ENCODE results near the gene LPIN1. TPM values are rescaled to one million over a fixed set of nuclear protein-coding genes. Genes with fewer than 3 reads are reported as not detected.

Gene LPIN1
- total RNA-seq, 2 experiments from 2014 or later = 41.1 to 48.0 TPM

- H3K36me3 Mint-ChIP-seq = no peaks in the 10 kb centered on the region
- DNase-seq = no peak
- H3K4me1 Mint-ChIP-seq (ENCODE audit: low read depth) = no peaks in the 10 kb centered on the region
- CTCF ChIA-PET = interaction anchor here (0.5 to 3.7 kb wide), 5 partner anchors 13 to 111 kb away, joined by 3 to 15 read pairs (median 8); no protein-coding TSS in a partner anchor
- intact Hi-C loops (cut with micrococcal nuclease) = no loop called here
- H3K27me3 Mint-ChIP-seq = no peaks in the 10 kb centered on the region
- no peak overlapping the region for H3K27ac Mint-ChIP-seq
- H3K9me3 Mint-ChIP-seq = no peaks in the 10 kb centered on the region
- H3K4me3 Mint-ChIP-seq = no peak overlapping the region
- POLR2A ChIA-PET = interaction anchor here (1.2 kb wide), 1 partner anchor 18 kb away, joined by 3 read pairs; no protein-coding TSS in a partner anchor
Measured at GRCh38 chr2:11705711-11706110, 40.7 kb upstream of the LPIN1 start.

- H3K9me3 Mint-ChIP-seq = no peaks in the 10 kb centered on the region
- ChIA-PET CTCF (interaction anchor here (2.3 to 3.7 kb wide), 2 partner anchors 20 to 77 kb away, joined by 8 to 13 read pairs; no protein-coding TSS in a partner anchor), POLR2A (no interaction called here)
- intact Hi-C loops (cut with micrococcal nuclease) = no loop called here
- no peaks in the 10 kb centered on the region for H3K36me3 Mint-ChIP-seq
- H3K4me1 Mint-ChIP-seq (ENCODE audit: low read depth) = no peaks in the 10 kb centered on the region
- no peak for DNase-seq
- no peak overlapping the region for H3K4me3 Mint-ChIP-seq
- no peak overlapping the region for H3K27ac Mint-ChIP-seq
- H3K27me3 Mint-ChIP-seq = no peaks in the 10 kb centered on the region
Measured at GRCh38 chr2:11708106-11708505, 38.3 kb upstream of the LPIN1 start.

GRCh38 chr2:11709293-11709692 lies 37.1 kb upstream of the LPIN1 start:
- ChIA-PET CTCF (interaction anchor here (3.7 kb wide), 1 partner anchor 75 kb away, joined by 13 read pairs; no protein-coding TSS in a partner anchor), POLR2A (no interaction called here)
- Mint-ChIP-seq H3K27me3 (no peaks in the 10 kb centered on the region), H3K4me1 (ENCODE audit: low read depth) (no peaks in the 10 kb centered on the region), H3K36me3 (no peaks in the 10 kb centered on the region), H3K27ac (no peak overlapping the region), H3K4me3 (no peak overlapping the region), H3K9me3 (no peaks in the 10 kb centered on the region)
- intact Hi-C loops (cut with micrococcal nuclease) = no loop called here
- DNase-seq = no peak

- intact Hi-C loops (cut with micrococcal nuclease) = no loop called here
- CTCF ChIA-PET = no interaction called here
- DNase-seq = no peak
- Mint-ChIP-seq H3K4me1 (ENCODE audit: low read depth) (no peaks in the 10 kb centered on the region), H3K27ac (no peak overlapping the region), H3K27me3 (no peaks in the 10 kb centered on the region), H3K4me3 (no peak overlapping the region), H3K36me3 (no peaks in the 10 kb centered on the region), H3K9me3 (no peaks in the 10 kb centered on the region)
- POLR2A ChIA-PET = no interaction called here
Measured at GRCh38 chr2:11710210-11710609, 36.2 kb upstream of the LPIN1 start.

GRCh38 chr2:11710632-11711353 lies 35.6 kb upstream of the LPIN1 start:
- CTCF ChIA-PET = no interaction called here
- POLR2A ChIA-PET = no interaction called here
- Mint-ChIP-seq H3K4me1 (ENCODE audit: low read depth) (no peaks in the 10 kb centered on the region), H3K36me3 (no peaks in the 10 kb centered on the region), H3K9me3 (no peaks in the 10 kb centered on the region), H3K4me3 (no peak overlapping the region), H3K27ac (no peak overlapping the region), H3K27me3 (no peaks in the 10 kb centered on the region)
- intact Hi-C loops (cut with micrococcal nuclease) = no loop called here
- no peak for DNase-seq

GRCh38 chr2:11711354-11711716 lies 35.1 kb upstream of the LPIN1 start:
- no peak for DNase-seq
- H3K4me3 Mint-ChIP-seq = no peak overlapping the region
- H3K27me3 Mint-ChIP-seq = peaks cover under 1% of the 10 kb centered on the region
- POLR2A ChIA-PET = no interaction called here
- CTCF ChIA-PET = no interaction called here
- H3K9me3 Mint-ChIP-seq = no peaks in the 10 kb centered on the region
- intact Hi-C loops (cut with micrococcal nuclease) = no loop called here
- no peak overlapping the region for H3K27ac Mint-ChIP-seq
- H3K36me3 Mint-ChIP-seq = no peaks in the 10 kb centered on the region
- no peaks in the 10 kb centered on the region for H3K4me1 Mint-ChIP-seq (ENCODE audit: low read depth)

GRCh38 chr2:11711751-11712150 lies 34.7 kb upstream of the LPIN1 start:
- no peak for DNase-seq
- Mint-ChIP-seq H3K9me3 (no peaks in the 10 kb centered on the region), H3K27ac (no peak overlapping the region), H3K4me3 (no peak overlapping the region), H3K27me3 (peaks cover 3% of the 10 kb centered on the region), H3K36me3 (no peaks in the 10 kb centered on the region), H3K4me1 (ENCODE audit: low read depth) (no peaks in the 10 kb centered on the region)
- intact Hi-C loops (cut with micrococcal nuclease) = no loop called here
- CTCF ChIA-PET = no interaction called here
- POLR2A ChIA-PET = no interaction called here

- Mint-ChIP-seq H3K27ac (no peak overlapping the region), H3K36me3 (no peaks in the 10 kb centered on the region), H3K27me3 (peaks cover 9% of the 10 kb centered on the region), H3K4me3 (no peak overlapping the region), H3K9me3 (no peaks in the 10 kb centered on the region), H3K4me1 (ENCODE audit: low read depth) (no peaks in the 10 kb centered on the region)
- no peak for DNase-seq
- intact Hi-C loops (cut with micrococcal nuclease) = no loop called here
- CTCF ChIA-PET = no interaction called here
- POLR2A ChIA-PET = no interaction called here
Measured at GRCh38 chr2:11712866-11713265, 33.6 kb upstream of the LPIN1 start.

- H3K9me3 Mint-ChIP-seq = no peaks in the 10 kb centered on the region
- ChIA-PET POLR2A (no interaction called here), CTCF (no interaction called here)
- no peak overlapping the region for H3K4me3 Mint-ChIP-seq
- DNase-seq = no peak
- intact Hi-C loops (cut with micrococcal nuclease) = no loop called here
- no peaks in the 10 kb centered on the region for H3K4me1 Mint-ChIP-seq (ENCODE audit: low read depth)
- no peak overlapping the region for H3K27ac Mint-ChIP-seq
- peaks cover 10% of the 10 kb centered on the region for H3K27me3 Mint-ChIP-seq
- H3K36me3 Mint-ChIP-seq = no peaks in the 10 kb centered on the region
Measured at GRCh38 chr2:11713815-11714214, 32.6 kb upstream of the LPIN1 start.

- H3K36me3 Mint-ChIP-seq = no peaks in the 10 kb centered on the region
- DNase-seq = no peak
- no peak overlapping the region for H3K27ac Mint-ChIP-seq
- no peak overlapping the region for H3K4me3 Mint-ChIP-seq
- no peaks in the 10 kb centered on the region for H3K9me3 Mint-ChIP-seq
- no peaks in the 10 kb centered on the region for H3K4me1 Mint-ChIP-seq (ENCODE audit: low read depth)
- intact Hi-C loops (cut with micrococcal nuclease) = no loop called here
- H3K27me3 Mint-ChIP-seq = peaks cover 19% of the 10 kb centered on the region
- ChIA-PET CTCF (interaction anchor here (0.6 kb wide), 1 partner anchor 23 kb away, joined by 4 read pairs; no protein-coding TSS in a partner anchor), POLR2A (no interaction called here)
Measured at GRCh38 chr2:11715987-11716652, 30.3 kb upstream of the LPIN1 start.

GRCh38 chr2:11716689-11717321 lies 29.6 kb upstream of the LPIN1 start:
- ChIA-PET POLR2A (no interaction called here), CTCF (interaction anchor here (0.6 kb wide), 1 partner anchor 24 kb away, joined by 4 read pairs; no protein-coding TSS in a partner anchor)
- no peak overlapping the region for H3K27ac Mint-ChIP-seq
- no peak overlapping the region for H3K4me3 Mint-ChIP-seq
- no peaks in the 10 kb centered on the region for H3K36me3 Mint-ChIP-seq
- H3K27me3 Mint-ChIP-seq = peaks cover 19% of the 10 kb centered on the region
- H3K9me3 Mint-ChIP-seq = no peaks in the 10 kb centered on the region
- no peaks in the 10 kb centered on the region for H3K4me1 Mint-ChIP-seq (ENCODE audit: low read depth)
- no peak for DNase-seq
- intact Hi-C loops (cut with micrococcal nuclease) = no loop called here

GRCh38 chr2:11717623-11718022 lies 28.8 kb upstream of the LPIN1 start:
- H3K36me3 Mint-ChIP-seq = no peaks in the 10 kb centered on the region
- intact Hi-C loops (cut with micrococcal nuclease) = no loop called here
- peaks cover 19% of the 10 kb centered on the region for H3K27me3 Mint-ChIP-seq
- ChIA-PET CTCF (interaction anchor here (1.1 to 1.3 kb wide), 2 partner anchors 18 to 24 kb away, joined by 3 read pairs; no protein-coding TSS in a partner anchor), POLR2A (no interaction called here)
- no peaks in the 10 kb centered on the region for H3K4me1 Mint-ChIP-seq (ENCODE audit: low read depth)
- no peaks in the 10 kb centered on the region for H3K9me3 Mint-ChIP-seq
- no peak for DNase-seq
- no peak overlapping the region for H3K4me3 Mint-ChIP-seq
- no peak overlapping the region for H3K27ac Mint-ChIP-seq

All from activated CD4-positive, alpha-beta memory T cell treated with anti-CD3 and anti-CD28 coated beads for 36 hours (primary cell).